Adrenal gland (tissue), 12 donors: Measurements from ENCODE around the gene TTC39B. TPM values are rescaled to one million over a fixed set of nuclear protein-coding genes. Genes with fewer than 3 reads are reported as not detected.

Experiments
- DNase-seq, 7 donors: peaks; one replicate each; pipeline ENCODE4 v3.0.0-alpha.2; 2019 to 2020
- H3K27ac ChIP-seq, 5 donors: fragments of 200-600 bp; sonication (generic) in 4 of 5; 1 replicate in 3 of 5; 2 replicates in 2 of 5; pipeline versions ENCODE4 v1.5.1 to v1.8.0; 2016 to 2020; ENCODE audit warnings: mild to moderate bottlenecking in 1 of 5
- H3K27me3 ChIP-seq: fragments of 200-600 bp; 2 replicates; pipeline ENCODE4 v1.8.0; 2021
- H3K36me3 ChIP-seq, 2 donors: fragments of 200-600 bp; replicated peaks in 1 of 2; 1 replicate in 1 of 2; 2 replicates in 1 of 2; pipeline versions ENCODE4 v1.5.1 to v1.8.0; 2018 to 2022
- H3K4me1 ChIP-seq, 2 donors: fragments of 200-600 bp; replicated peaks in 1 of 2; 1 replicate in 1 of 2; 2 replicates in 1 of 2; pipeline versions ENCODE4 v1.5.1 to v1.8.0; 2018 to 2021
- H3K4me3 ChIP-seq, 4 donors: fragments of 200-600 bp; sonication (generic) in 3 of 4; one replicate each; pipeline ENCODE4 v1.5.1; 2016 to 2018
- H3K9me3 ChIP-seq, 3 donors: fragments of 200-600 bp; sonication (generic) in 1 of 3; replicated peaks in 1 of 3; 1 replicate in 2 of 3; 2 replicates in 1 of 3; pipeline versions ENCODE4 v1.5.1 to v1.8.0; 2016 to 2021
- CTCF ChIP-seq, 6 experiments: fragments of 450-650 bp in 4 of 6; fragments of 200-600 bp in 2 of 6; sonication (generic) in 1 of 6; IDR thresholded peaks; 1 replicate in 5 of 6; 2 replicates in 1 of 6; pipeline versions ENCODE4 v1.5.1 to v1.8.0; 2016 to 2021; ENCODE audit warnings: antibody characterized with exemption in 6 of 6, mild to moderate bottlenecking in 2 of 6, moderate library complexity in 1 of 6
- POLR2A ChIP-seq, 2 donors: fragments of 450-650 bp; IDR thresholded peaks; one replicate each; pipeline ENCODE4 v1.6.1; 2017; ENCODE audit warnings: antibody characterized with exemption in 2 of 2, mild to moderate bottlenecking in 2 of 2, moderate library complexity in 1 of 2
- WGBS, 4 donors: extraction: QIAGEN DNeasy Blood & Tissue Kit in 2 of 4; methylation state at CpG; one replicate each; pipeline versions ENCODE4 v1.1.5 to v1.1.7; 2013 to 2017; 5-methylcytosine and 5-hydroxymethylcytosine counted together
- intact Hi-C, 2 donors: fragments of 100-400 bp; cut with DNase I; formaldehyde crosslinking; loops; one replicate each; pipeline versions ENCODE4 v1.14.1 to v1.15.0; 2022 to 2023
- polyA plus RNA-seq, 3 donors: library from polyadenylated mRNA; stranded (reverse); fragments of 200-250 nt in 2 of 3; fragments of 350-450 nt in 1 of 3; fragmentation: Illumina TruSeq in 1 of 3; extraction: RNeasy Lipid Tissue Mini Kit (QIAGEN cat#74804) in 1 of 3; gene quantifications; one replicate each; pipeline ENCODE4 v1.2.3, GENCODE V29; 2013 to 2014
- total RNA-seq, 9 donors: library from RNA; depleted of rRNA in 4 of 9; stranded (reverse); fragments of >200 nt in 4 of 9; fragments of 120-200 nt in 1 of 9; fragmentation: NEBNext Ultra II Directional in 1 of 9; extraction: Animal tissue kit (Norgen Biotek cat#: 25700) in 1 of 9; gene quantifications; one replicate each; pipeline versions ENCODE4 v1.1.0 to v1.2.4, GENCODE V29; 2013 to 2023
- donor health status: healthy with polysubstance abuse.
- donor health status: Bipolar disorder and iron deficiency.
- donor health status: DM: yes; HTN: yes; CAD: no.
- donor health status: DM: no; HTN: no; CAD: no.
- donor health status: DM: no; HTN: no; CAD: no.
- donor health status: DM: yes; HTN: yes; CAD: no.

The TTC39B gene
- total and polyA plus RNA-seq, 12 donors, result 3.7 to 14.4 (median 9.5) TPM

GRCh38 chr9:15154677-15155076, 152.3 kb downstream of the TTC39B start:
- Histone ChIP-seq H3K27me3 (no peaks in the 10 kb centered on the region), H3K27ac (peak overlapping the region in 3 of 5 donors; percentile 2 to 68 (median 37)), H3K4me1 (no peaks in the 10 kb centered on the region), H3K4me3 (no peak overlapping the region), H3K36me3 (no peaks in the 10 kb centered on the region), H3K9me3 (no peaks in the 10 kb centered on the region)
- TF ChIP-seq POLR2A (IDR thresholded peaks at IDR 0.05), result no peak
- intact Hi-C loops, result no loop called here
- 66 to 79% (median 72%) methylated on average over 4 of the region's 4 CpGs for WGBS, 4 donors
- DNase-seq, result no peak

- no peaks in the 10 kb centered on the region for H3K27me3 ChIP-seq
- H3K9me3 ChIP-seq, result no peaks in the 10 kb centered on the region
- no peaks in the 10 kb centered on the region for H3K4me1 ChIP-seq
- no peaks in the 10 kb centered on the region for H3K36me3 ChIP-seq
- intact Hi-C loops, result no loop called here
- H3K4me3 ChIP-seq, result no peak overlapping the region
- TF ChIP-seq CTCF (IDR thresholded peaks at IDR 0.05) (no peak), POLR2A (IDR thresholded peaks at IDR 0.05) (no peak)
- WGBS, 4 donors, result 68 to 82% (median 73%) methylated on average over 3 of the region's 3 CpGs
- no peak for DNase-seq
- peak overlapping the region in 2 of 5 donors; percentile 37 to 68 for H3K27ac ChIP-seq
These were observed 153.1 kb downstream of the TTC39B start for GRCh38 chr9:15153961-15154360.

- no peak for DNase-seq
- Histone ChIP-seq H3K27me3 (no peaks in the 10 kb centered on the region), H3K4me3 (no peak overlapping the region), H3K4me1 (no peaks in the 10 kb centered on the region), H3K9me3 (no peaks in the 10 kb centered on the region), H3K27ac (no peak overlapping the region), H3K36me3 (no peaks in the 10 kb centered on the region)
- WGBS, 4 donors, result 81 to 91% (median 88%) methylated on average over 4 of the region's 4 CpGs
- intact Hi-C loops, result no loop called here
- TF ChIP-seq CTCF (IDR thresholded peaks at IDR 0.05), result no peak
- no peak for TF ChIP-seq POLR2A (IDR thresholded peaks at IDR 0.05)
These were observed 156.1 kb downstream of the TTC39B start for GRCh38 chr9:15150939-15151338.

GRCh38 chr9:15149450-15149849, 157.6 kb downstream of the TTC39B start:
- no peak overlapping the region for H3K27ac ChIP-seq
- intact Hi-C loops, result no loop called here
- TF ChIP-seq POLR2A (IDR thresholded peaks at IDR 0.05), result no peak
- TF ChIP-seq CTCF (IDR thresholded peaks at IDR 0.05), result no peak

DNA sequence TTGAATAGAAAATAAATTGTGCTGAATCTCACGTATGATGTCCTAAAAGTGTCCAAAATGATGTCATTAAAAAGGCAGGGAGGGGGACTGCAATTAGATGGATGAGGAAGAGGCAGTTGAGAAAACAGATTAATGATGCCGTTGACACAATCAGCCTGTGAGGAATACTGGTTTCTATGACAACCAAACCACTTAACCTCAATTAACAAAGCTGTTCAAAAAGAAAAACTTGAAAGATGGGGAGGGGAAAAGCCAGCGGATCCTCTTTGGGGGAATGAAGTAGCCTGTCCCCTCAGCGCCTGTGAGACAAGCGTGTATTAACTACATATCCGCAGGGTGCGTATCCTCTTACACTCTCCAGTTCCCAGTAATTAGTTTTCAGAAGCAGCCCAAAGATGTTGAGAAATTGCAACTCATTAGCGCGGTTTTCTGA, 160.7 kb downstream of the TTC39B start:
- DNase-seq, result no peak
- H3K27ac ChIP-seq, result no peak overlapping the region
- no peak overlapping the region for H3K4me3 ChIP-seq
- H3K4me1 ChIP-seq, result no peaks in the 10 kb centered on the region
- no peaks in the 10 kb centered on the region for H3K36me3 ChIP-seq
- intact Hi-C loops, result no loop called here
- no peaks in the 10 kb centered on the region for H3K27me3 ChIP-seq
- H3K9me3 ChIP-seq, result no peaks in the 10 kb centered on the region
- WGBS, 4 donors, result 85 to 88% (median 86%) methylated on average over 9 of the region's 9 CpGs
- TF ChIP-seq CTCF (IDR thresholded peaks at IDR 0.05) (no peak), POLR2A (IDR thresholded peaks at IDR 0.05) (no peak)

More at GRCh38 chr9:15149450-15149849, 157.6 kb downstream of the TTC39B start:
- no peaks in the 10 kb centered on the region for H3K36me3 ChIP-seq
- no peaks in the 10 kb centered on the region for H3K4me1 ChIP-seq
- no peaks in the 10 kb centered on the region for H3K9me3 ChIP-seq
- H3K4me3 ChIP-seq, result no peak overlapping the region
- no peaks in the 10 kb centered on the region for H3K27me3 ChIP-seq
- DNase-seq, result no peak
